ENCODE results near the gene HOMER2. TPM values are rescaled to one million over a fixed set of nuclear protein-coding genes. Genes with fewer than 3 reads are reported as not detected.

HOMER2 gene
- total and polyA plus RNA-seq, 2 donors (not counting 3 experiments of a cell fraction or from before 2014, with no cell fraction given) = 0.60 to 0.68 TPM

GRCh38 chr15:82858932-82859331 lies 93.6 kb downstream of the HOMER2 start:
- dilution Hi-C loops (cut with MboI; ENCODE audit: extremely low pct_ligation_motif_present, low sequenced_read_pairs) = no loop called here
- ChIA-PET POLR2A (no interaction called here), CTCF (interaction anchor here (1.1 kb wide), 1 partner anchor 10 kb away, joined by 4 read pairs; no protein-coding TSS in a partner anchor)
- no peaks in the 10 kb centered on the region for H3K36me3 ChIP-seq (ENCODE audit: control insufficient read depth in 2 of 2, extremely low read depth in 1 of 2, insufficient read depth in 2 of 2, low read length in 2 of 2)
- no peak for FAIRE-seq
- TF ChIP-seq POLR2AphosphoS5 (IDR thresholded peaks at IDR 0.05; ENCODE audit: insufficient read depth, low read depth, low read length) (no peak), EZH2 (IDR thresholded peaks at IDR 0.05; ENCODE audit: borderline replicate concordance, low read depth, low read length, severe bottlenecking) (no peak), MAX (IDR thresholded peaks at IDR 0.05; ENCODE audit: insufficient read depth, insufficient read length) (no peak), POLR2A (IDR thresholded peaks at IDR 0.05; ENCODE audit: low read depth, low read length) (no peak), FOS (IDR thresholded peaks at IDR 0.05; ENCODE audit: borderline replicate concordance, insufficient read depth, low read length) (no peak), GATA2 (IDR thresholded peaks at IDR 0.05; ENCODE audit: insufficient read depth, insufficient read length, low read depth, low read length) (no peak), CTCF (IDR thresholded peaks at IDR 0.05; ENCODE audit: extremely low read depth in 1 of 2, insufficient read depth in 1 of 2, low read depth in 1 of 2, low read length in 2 of 2) (no peak), MYC (IDR thresholded peaks at IDR 0.05; ENCODE audit: low read depth, low read length) (no peak), JUN (IDR thresholded peaks at IDR 0.05; ENCODE audit: borderline replicate concordance, insufficient read depth, insufficient read length, low read depth) (no peak)
- no peak for DNase-seq (ENCODE audit: low read depth, low spot score)
- H3K79me2 ChIP-seq (ENCODE audit: control insufficient read depth, insufficient read depth, low read length) = no peaks in the 10 kb centered on the region
- no peaks in the 10 kb centered on the region for H3K9me1 ChIP-seq (replicated peaks; ENCODE audit: control insufficient read depth, extremely low read depth, insufficient read depth, low read length)
- H3K27me3 ChIP-seq (ENCODE audit: control insufficient read depth in 2 of 2, insufficient read depth in 2 of 2, low read length in 2 of 2) = no peaks in the 10 kb centered on the region
- no peak overlapping the region for H3K27ac ChIP-seq (ENCODE audit: insufficient read depth, low read depth, low read length)
- no peak overlapping the region for H3K9ac ChIP-seq (replicated peaks; ENCODE audit: extremely low read depth, insufficient read depth, low read length)
- no peak overlapping the region for H3K4me3 ChIP-seq (replicated peaks in 1 of 3; ENCODE audit: insufficient read depth in 1 of 3, low read depth in 1 of 3, low read length in 3 of 3)
- no peak overlapping the region for H3K4me2 ChIP-seq (ENCODE audit: insufficient read depth, low read length)
- H3K9me3 ChIP-seq (replicated peaks; ENCODE audit: control insufficient read depth, insufficient read depth, low read length) = no peaks in the 10 kb centered on the region
- intact Hi-C loops (cut with micrococcal nuclease) = no loop called here
- H2AFZ ChIP-seq (ENCODE audit: low read depth, low read length) = no peak overlapping the region
- no TSS peak for BruUV-seq (replicated peaks)
- no peaks in the 10 kb centered on the region for H4K20me1 ChIP-seq (replicated peaks; ENCODE audit: control insufficient read depth, extremely low read depth, insufficient read depth, low read length)
- H3K4me1 ChIP-seq (ENCODE audit: control insufficient read depth, extremely low read depth, insufficient read depth, low read length) = no peaks in the 10 kb centered on the region

Measured in endothelial cell of umbilical vein (primary cell).